Measurements from ENCODE around the gene ICA1.

ICA1 gene

GRCh38 chr7:8208816-8209215 is 53.2 kb downstream of the ICA1 start:
- Histone ChIP-seq H3K27ac (no peak overlapping the region), H3K4me3 (ENCODE audit: low read depth in 1 of 2, low read length in 1 of 2) (no peak overlapping the region), H3K9me3 (no peaks in the 10 kb centered on the region), H3K4me1 (ENCODE audit: control insufficient read depth in 1 of 2, insufficient read depth in 1 of 2, low read depth in 1 of 2, low read length in 1 of 2) (peaks cover 13 to 18% of the 10 kb centered on the region in 2 experiments), H3K27me3 (no peaks in the 10 kb centered on the region), H3K36me3 (no peaks in the 10 kb centered on the region)
- no peak for TF ChIP-seq CTCF (IDR thresholded peaks at IDR 0.05)

GRCh38 chr7:8206956-8207355 is 55.0 kb downstream of the ICA1 start:
- Histone ChIP-seq H3K36me3 (no peaks in the 10 kb centered on the region), H3K9me3 (no peaks in the 10 kb centered on the region), H3K4me3 (ENCODE audit: low read depth in 1 of 2, low read length in 1 of 2) (no peak overlapping the region), H3K4me1 (ENCODE audit: control insufficient read depth in 1 of 2, insufficient read depth in 1 of 2, low read depth in 1 of 2, low read length in 1 of 2) (peaks cover 14 to 17% of the 10 kb centered on the region in 2 experiments), H3K27ac (no peak overlapping the region), H3K27me3 (no peaks in the 10 kb centered on the region)
- TF ChIP-seq CTCF (IDR thresholded peaks at IDR 0.05), result no peak

- Histone ChIP-seq H3K4me3 (ENCODE audit: low read depth in 1 of 2, low read length in 1 of 2) (no peak overlapping the region), H3K9me3 (no peaks in the 10 kb centered on the region), H3K27ac (no peak overlapping the region), H3K4me1 (ENCODE audit: control insufficient read depth in 1 of 2, insufficient read depth in 1 of 2, low read depth in 1 of 2, low read length in 1 of 2) (peaks cover 18 to 23% of the 10 kb centered on the region in 2 experiments), H3K36me3 (no peaks in the 10 kb centered on the region), H3K27me3 (no peaks in the 10 kb centered on the region)
- TF ChIP-seq CTCF (IDR thresholded peaks at IDR 0.05), result no peak
Measured at GRCh38 chr7:8205537-8205936, 56.4 kb downstream of the ICA1 start.

- Histone ChIP-seq H3K4me1 (ENCODE audit: control insufficient read depth in 1 of 2, insufficient read depth in 1 of 2, low read depth in 1 of 2, low read length in 1 of 2) (peaks cover 18 to 23% of the 10 kb centered on the region in 2 experiments), H3K4me3 (ENCODE audit: low read depth in 1 of 2, low read length in 1 of 2) (no peak overlapping the region), H3K27me3 (no peaks in the 10 kb centered on the region), H3K27ac (no peak overlapping the region), H3K9me3 (no peaks in the 10 kb centered on the region), H3K36me3 (no peaks in the 10 kb centered on the region)
- TF ChIP-seq CTCF (IDR thresholded peaks at IDR 0.05), result no peak
Measured at GRCh38 chr7:8205031-8205387, 57.0 kb downstream of the ICA1 start.

- H3K27me3 ChIP-seq, result no peaks in the 10 kb centered on the region
- no peak for TF ChIP-seq CTCF (IDR thresholded peaks at IDR 0.05)
- H3K4me1 ChIP-seq (ENCODE audit: control insufficient read depth in 1 of 2, insufficient read depth in 1 of 2, low read depth in 1 of 2, low read length in 1 of 2), result peaks cover 18 to 23% of the 10 kb centered on the region in 2 experiments
- no peak overlapping the region for H3K27ac ChIP-seq
- H3K36me3 ChIP-seq, result no peaks in the 10 kb centered on the region
- no peaks in the 10 kb centered on the region for H3K9me3 ChIP-seq
- H3K4me3 ChIP-seq (ENCODE audit: low read depth in 1 of 2, low read length in 1 of 2), result no peak overlapping the region
Measured at GRCh38 chr7:8204339-8205030, 57.5 kb downstream of the ICA1 start.

Data from neutrophil (primary cell).